Lung microvascular endothelial cell (primary cell): ENCODE data around the gene ZNF394. TPM values are rescaled to one million over a fixed set of nuclear protein-coding genes. Genes with fewer than 3 reads are reported as not detected.

Source experiments
- DNase-seq, 2 donors: peaks; one replicate each; pipeline versions ENCODE4 v3.0.0 to v3.0.0-alpha.2; 2010; ENCODE audit warnings: low read depth in 2 of 2
- total RNA-seq: library from RNA; depleted of rRNA; stranded (reverse); fragments of >200 nt; gene quantifications from 2 replicates; pipeline ENCODE4 v1.2.1, GENCODE V29; 2014

Gene ZNF394
- total RNA-seq, 1 donor from 2014 or later: 25.8 TPM

DNA sequence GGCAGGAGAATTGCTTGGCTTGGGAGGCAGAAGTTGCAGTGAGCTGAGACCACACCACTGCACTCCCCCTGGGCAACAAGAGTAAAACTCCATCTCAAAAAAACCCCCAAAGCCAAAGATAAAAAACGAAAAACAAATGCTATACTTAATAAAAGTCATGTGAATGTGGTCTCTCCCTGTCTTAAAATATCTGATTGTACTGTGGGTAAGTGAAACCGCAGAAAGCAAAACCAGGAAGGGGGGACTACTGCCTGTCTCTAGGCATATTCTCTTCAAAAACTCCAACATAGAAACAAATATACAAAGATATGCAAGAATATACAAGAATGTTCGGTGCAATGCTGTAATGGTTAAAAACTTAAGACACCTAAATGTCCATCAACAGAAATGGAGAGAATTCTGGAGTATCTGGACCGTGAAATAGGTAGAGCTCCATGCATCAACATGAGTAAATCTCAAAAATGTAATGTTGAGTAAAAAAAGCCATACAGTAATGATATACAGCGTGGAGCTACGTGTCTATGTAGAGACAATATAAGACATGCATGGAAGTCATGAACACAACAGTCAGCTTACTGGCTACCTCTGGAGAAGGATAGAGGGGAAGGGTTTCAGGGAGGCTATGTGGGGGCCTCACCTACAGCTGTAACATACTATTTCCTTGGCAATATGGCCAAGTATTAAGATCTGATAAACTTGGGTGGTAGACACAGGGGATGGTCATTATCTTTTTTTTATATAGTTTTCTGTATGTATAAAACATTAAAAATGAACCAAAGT, 2.1 kb downstream of the ZNF394 start:
- DNase-seq: no peak

- no peak for DNase-seq
These were observed 6.3 kb downstream of the ZNF394 start for GRCh38 chr7:99493823-99494222.

DNA sequence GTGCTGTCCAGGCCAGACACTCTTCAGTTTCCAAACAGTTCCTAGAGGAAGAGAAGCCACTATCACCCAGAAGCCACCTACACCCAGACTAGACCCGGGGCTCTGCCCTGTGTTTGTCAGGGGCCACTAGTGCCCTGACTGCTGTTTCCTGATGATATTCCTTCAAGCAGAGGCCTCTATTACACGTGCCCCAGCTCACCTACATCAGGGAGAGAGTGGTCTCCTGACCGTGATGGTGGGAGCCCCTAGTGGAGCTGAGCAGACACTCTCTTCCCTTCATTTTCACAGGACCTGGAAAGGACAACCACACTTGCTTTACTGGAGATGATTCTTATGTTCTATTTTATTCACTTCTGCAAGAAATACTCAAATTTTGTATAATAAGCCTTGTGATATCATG, 9.2 kb downstream of the ZNF394 start:
- no peak for DNase-seq

DNA sequence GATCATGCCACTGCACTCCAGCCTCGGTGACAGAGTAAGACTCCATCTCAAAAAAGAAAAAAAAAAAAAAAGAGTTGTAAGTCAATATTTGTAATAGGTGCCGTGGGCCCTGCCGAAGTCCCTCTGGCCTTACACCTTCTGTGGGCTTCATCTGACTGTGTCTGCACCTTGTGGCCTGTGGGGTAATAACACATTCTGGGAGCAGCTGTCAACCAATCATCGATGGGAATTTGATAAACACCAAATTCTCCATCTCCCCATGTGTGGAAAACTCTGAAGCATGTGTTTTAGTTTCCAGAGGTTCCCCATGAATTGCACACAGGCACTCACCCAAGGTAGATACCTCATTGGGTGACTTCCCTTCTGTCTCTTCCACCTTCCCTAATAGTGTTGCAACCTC, 10.8 kb downstream of the ZNF394 start:
- DNase-seq: no peak

- DNase-seq: no peak
These were observed 15.0 kb downstream of the ZNF394 start for GRCh38 chr7:99485094-99485493.

DNA sequence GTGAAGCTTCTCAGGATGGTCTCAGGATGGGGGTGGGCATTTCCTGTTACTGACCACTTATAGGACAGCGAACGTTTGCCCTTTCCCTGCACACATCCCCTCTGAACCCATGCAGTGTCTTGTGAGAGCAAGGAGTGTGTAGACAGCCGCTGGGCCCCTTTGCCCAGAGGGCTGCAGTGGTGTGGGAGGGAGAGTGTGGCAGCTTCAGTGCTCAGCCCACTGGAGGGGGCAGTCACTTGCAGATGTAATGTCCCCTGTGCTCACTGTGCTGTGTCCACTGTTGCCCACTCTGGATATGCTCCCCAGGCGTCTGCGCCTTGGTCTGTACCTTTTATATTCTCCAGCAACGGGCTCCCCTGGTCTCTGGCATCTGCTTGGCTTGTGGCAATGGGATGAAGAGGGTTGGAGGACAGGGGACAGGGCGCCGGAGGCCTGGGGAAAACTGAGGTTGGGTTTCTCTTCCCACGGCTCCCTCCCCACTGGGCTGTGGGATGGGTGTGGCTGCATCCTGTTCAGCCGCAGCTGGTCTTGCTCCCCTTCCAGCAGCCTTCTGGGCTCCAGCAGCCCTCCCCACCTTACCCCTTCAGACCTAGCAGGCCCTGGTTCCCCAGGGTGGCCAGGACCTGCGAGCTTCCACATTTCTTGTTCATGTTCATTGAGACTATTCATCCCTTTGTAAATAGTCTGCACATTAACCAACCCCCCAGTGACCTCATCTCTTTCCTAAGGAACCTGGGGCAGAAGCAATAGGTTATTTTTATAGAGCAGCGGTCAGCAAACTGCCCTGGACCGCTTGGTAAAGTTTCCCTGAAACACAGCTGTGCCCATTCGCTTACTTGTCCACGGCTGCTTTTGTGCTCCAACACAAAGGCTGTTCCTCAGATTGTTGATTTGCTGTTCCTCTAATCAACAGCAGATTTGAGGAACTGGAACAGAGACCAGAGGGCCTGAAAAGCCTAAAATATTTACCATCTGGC, 21.3 kb downstream of the ZNF394 start:
- DNase-seq: peak in 1 of 2 donors; percentile 46

GRCh38 chr7:99476107-99476506, 24.0 kb downstream of the ZNF394 start:
- DNase-seq: no peak

DNA sequence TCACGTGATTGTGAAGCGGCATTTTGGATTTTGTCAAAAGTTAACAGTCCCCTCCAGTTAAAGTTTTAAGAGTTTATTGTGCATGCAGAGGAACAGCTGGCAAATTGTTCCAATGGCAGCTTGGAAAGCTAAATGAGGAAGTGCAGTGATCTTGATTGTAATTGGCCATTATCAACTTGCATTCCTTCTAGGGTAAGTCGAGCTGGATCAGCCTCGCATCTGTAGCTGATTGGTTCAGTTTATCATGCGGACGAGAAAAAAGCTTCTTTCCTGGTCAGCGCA, 26.8 kb downstream of the ZNF394 start:
- DNase-seq: peak; percentile 75 to 82

DNA sequence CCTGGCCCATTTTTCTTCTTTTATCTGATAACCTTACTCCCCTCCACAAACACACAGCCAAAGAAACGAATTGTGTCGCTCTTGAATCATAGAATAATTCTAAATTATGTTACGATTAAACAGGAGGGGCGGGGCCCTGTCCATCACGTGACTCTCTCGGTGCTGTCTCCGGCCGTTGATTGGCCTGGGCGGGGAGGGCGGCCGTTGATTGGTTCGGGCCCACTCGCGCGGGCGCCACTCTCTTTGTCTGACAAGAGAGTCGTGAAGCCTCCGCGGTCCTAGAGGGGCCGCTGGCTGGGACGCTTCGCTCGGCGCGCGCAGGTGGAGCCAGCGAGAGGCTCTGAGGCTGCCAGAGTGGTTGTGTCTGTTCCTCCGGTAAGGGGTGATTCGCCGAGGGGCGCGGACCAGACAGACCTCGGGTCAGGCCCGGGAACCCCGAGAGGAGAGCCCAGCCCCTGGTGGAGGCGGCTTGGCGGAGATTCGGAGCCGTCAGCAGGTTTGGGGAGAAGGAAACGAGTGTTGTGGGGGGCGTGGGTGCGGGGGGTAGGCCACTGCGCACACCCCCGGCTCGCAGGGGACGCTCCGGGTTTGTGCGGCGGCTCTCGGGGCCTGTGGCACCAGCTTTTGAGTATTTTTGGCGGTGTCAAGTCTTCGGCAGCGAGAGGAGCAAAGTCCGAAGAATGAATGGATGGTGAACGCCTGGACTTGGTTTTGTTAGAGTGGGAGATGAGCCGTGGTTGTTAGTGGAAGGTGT, 27.3 kb downstream of the ZNF394 start, which contains the start of gene ZNF789:
Gene ZNF789 (plus strand): TSS at position 330 of the 754 bp plus-strand sequence. CDS start 3,567 bp downstream, outside the sequence.
- DNase-seq: peak; percentile 98

- peak in 1 of 2 donors; percentile 21 for DNase-seq
These were observed 30.6 kb downstream of the ZNF394 start for GRCh38 chr7:99469381-99470065.

GRCh38 chr7:99468336-99468918, 31.7 kb downstream of the ZNF394 start:
- no peak for DNase-seq

- DNase-seq: no peak
These were observed 34.7 kb downstream of the ZNF394 start for GRCh38 chr7:99465421-99465768.

- no peak for DNase-seq
These were observed 38.9 kb downstream of the ZNF394 start for GRCh38 chr7:99461221-99461620.

GRCh38 chr7:99460651-99461050, 39.4 kb downstream of the ZNF394 start:
- no peak for DNase-seq

DNA sequence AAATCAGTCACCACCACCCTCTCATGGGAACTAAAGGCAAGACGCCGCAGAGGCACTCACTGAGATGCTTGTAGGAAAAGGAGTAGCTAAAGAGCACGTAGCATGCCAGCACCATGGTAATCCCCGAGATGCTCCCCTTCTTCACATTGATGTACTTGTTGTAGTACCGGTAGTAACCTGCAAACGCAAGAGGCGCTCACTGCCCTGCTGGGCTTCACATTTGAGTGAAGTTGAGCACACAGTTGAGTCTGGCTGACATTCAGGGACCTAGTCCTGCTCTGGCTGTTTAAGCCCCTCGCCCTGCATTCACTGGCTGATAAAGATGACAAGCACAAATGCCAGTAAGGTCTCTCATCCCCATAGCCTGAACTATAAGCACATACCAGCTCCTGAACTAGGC, 41.0 kb downstream of the ZNF394 start:
- DNase-seq: peak; percentile 33 to 37

GRCh38 chr7:99457650-99458493, 42.2 kb downstream of the ZNF394 start:
- no peak for DNase-seq

DNA sequence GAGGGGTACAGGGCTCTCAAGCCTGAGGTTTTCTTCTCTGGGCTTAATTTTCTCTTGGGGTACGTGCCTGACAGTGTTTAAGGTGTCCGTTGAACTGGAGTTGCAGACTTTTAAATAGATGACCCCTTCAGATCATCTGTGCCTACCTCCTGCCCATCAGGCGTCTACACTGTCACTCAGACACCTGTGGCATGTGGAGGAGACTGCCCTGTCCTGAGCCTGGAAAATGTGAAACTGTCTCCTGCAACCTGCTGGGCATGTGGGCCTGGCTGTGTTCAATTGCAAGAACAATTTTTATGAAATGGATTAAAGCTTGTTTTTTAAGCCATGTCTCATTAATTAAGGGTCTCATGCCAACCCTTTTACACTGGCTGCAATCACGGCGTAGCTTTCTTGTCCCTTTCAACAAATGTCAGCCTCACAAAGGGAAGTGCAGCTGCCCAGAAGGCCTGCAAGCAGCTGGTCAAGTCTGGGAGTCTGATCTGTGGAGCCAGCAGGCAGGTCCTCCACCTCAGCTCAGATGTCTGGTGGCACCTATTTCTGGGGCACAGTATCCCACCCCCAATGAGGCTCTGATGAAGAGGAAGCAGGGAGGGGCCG, 42.9 kb downstream of the ZNF394 start:
- no peak for DNase-seq

GRCh38 chr7:99456288-99456687, 43.8 kb downstream of the ZNF394 start:
- DNase-seq: no peak

GRCh38 chr7:99455874-99456273, 44.2 kb downstream of the ZNF394 start:
- DNase-seq: no peak

- no peak for DNase-seq
These were observed 47.0 kb downstream of the ZNF394 start for GRCh38 chr7:99453105-99453504.
